NCI-H69 (cell line): ENCODE results near the gene GNG11.
"Not testable (repeated sequence)": the region's sequence is repeated elsewhere in the genome, so short reads cannot be mapped to it uniquely, and the experiment has no call there.

Source experiments
- DNase-seq: peaks from one replicate; lab custom pipeline; 2025; lab: John Stamatoyannopoulos, UW

Gene GNG11

DNA sequence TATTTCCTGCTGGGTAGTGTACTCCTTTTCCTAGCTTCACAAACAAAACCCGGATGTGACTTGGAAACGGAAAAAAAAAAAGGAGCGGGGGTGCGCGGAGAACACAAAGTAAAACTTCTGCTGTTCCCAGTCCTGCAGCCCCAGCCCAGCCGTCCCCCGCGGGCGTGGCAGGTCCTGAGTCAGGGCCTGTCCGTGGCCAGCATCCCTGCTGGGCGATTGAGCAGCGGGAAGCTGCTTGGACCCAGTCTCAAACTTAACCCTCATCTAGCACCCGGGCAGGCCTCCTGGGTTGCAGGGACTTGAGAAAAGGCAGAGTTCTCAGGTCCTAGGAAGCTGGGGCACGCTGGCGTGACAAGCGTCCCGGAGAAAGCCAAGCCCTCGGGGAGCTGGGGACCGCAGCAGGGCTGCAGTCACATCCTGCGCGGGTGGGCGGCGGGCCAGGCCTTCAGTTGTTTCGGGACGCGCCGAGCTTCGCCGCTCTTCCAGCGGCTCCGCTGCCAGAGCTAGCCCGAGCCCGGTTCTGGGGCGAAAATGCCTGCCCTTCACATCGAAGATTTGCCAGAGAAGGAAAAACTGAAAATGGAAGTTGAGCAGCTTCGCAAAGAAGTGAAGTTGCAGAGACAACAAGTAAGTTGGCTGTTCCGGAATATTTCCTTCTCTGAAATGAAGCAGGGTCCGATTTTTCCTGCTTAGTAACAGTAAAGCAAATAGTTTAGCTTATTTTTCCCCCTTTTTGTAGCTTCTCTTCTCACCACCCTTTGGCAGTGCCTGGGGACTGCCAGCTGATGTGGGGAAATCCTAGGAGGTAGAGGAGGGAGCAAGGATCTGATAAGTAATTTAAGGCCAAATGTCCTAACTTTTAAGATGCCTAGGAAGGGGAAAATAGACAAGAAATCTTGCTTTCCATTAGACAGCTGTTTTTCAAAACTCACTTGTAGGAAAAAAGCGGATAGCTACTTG, at the start of gene GNG11:
Gene GNG11 (plus strand): TSS at position 129 of the 960 bp plus-strand sequence. CDS start 403 bp downstream, at position 532.
- peak; percentile 71 for DNase-seq

DNA sequence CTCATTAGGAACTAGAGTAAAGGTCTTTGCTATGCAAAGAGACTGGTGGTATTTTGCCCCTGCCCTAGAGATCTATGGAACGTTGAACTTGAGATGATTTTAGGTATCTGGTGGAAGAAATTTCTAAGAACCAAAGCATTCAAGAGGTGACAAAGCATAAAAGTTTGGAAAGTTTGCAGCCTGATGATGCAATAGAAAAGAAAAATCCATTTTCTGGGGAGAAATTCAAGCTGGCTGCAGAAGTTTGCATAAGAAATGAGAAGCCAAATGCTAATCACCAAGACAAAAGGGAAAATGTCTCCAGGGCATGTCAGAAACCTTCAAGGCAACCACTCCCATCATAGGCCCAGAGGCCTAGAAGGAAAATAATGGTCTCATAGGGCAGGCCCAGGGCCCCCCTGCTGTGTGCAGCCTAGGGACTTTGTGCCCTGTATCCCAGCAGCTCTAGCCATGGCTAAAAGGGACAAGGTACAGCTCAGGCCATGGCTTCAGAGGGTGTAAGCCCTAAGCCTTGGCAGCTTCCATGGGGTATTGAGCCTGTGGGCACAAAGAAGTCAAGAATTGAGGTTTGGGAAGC, 47.4 kb upstream of the GNG11 start:
- peak; percentile 4 for DNase-seq

DNA sequence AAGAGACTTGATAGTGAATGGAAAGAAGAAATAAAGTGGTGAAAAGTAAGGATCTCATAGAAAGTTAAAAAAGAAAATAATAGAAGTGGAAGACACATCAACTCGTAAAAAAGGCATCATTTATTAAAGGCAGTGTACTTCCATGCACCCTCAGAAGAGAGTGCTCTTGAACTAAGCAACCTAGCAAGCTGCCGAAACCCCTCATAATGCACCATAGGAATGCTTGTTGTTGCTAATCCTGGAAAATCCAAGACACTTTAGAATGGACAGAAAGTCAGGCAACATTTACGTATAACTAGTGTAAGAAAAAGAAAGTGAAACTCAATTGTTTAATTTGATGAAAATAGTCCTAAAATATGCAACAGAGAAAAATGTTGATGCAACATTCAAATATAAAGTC, 43.8 kb upstream of the GNG11 start:
- no peak for DNase-seq

DNA sequence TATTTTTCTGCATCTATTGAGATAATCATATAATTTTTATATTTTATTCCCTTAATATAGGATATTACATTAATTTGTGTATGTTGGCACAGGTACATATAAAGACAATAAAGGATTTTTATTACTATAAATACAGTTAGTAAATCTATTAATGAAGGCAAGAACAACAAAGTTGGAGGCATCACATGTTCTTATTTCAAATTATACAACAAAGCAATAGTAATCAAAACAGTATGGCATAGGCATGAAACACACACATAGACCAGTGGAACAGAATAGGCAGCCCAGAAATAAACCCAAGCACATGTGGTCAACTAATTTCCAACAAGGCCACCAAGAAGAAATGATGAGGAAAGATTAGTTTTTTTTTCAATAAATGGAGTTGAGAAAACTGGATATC, 42.2 kb upstream of the GNG11 start:
- no peak for DNase-seq

DNA sequence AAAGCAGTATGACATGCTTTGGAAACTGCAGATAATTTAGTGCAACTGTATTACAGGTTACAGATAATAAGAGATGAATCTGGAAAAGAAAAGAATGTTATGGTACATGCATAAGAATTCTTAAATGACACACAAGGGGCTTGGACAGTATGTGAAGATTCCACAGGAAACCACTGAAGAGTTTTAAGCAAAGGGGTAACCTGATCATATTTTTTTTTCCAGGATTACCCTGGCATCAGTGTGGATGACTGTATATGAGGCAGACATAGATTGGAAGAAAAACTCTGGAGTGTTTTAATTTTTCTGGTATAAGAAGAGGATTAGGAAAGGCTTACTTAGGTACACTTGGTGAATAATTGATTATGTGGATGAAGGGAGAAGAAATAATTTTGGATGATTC, 39.1 kb upstream of the GNG11 start:
- no peak for DNase-seq

DNA sequence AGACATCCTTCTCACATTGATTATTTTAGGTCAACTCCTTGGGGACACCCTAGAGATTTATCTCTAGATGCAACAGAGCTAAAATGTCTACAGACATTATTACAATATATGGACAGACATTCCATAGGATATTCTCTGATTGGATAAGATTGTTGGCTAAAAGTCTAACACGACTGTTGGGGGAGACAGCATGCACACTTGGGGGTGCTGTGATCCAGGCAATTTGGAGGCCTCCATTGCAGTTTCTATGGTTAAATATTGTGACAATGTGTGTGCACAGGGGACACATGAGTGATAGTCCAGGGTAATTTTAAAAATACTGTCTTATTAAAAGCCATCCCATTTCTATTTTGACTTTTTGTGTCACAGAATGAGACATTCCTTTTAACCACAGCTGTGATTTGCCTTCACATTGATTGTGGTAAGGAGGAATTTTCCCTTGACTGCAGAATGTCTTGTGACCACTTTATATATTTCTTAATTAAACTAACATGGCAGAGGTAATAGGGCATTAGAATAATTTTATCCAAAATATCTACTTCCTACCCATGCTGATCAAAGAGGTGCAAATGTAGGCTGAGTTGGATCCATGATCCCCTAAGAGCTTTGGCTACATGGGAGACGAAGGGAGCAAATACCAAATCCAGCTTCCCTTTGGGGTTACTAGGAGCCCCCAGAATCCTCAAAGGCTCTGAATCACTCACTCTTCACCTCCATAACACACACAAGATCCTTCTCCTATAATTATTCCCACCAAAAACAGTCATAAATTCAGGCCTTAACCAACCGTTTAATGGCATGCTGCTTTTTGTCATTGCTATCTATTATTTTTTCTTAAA, 38.2 kb upstream of the GNG11 start:
- DNase-seq = no peak

DNA sequence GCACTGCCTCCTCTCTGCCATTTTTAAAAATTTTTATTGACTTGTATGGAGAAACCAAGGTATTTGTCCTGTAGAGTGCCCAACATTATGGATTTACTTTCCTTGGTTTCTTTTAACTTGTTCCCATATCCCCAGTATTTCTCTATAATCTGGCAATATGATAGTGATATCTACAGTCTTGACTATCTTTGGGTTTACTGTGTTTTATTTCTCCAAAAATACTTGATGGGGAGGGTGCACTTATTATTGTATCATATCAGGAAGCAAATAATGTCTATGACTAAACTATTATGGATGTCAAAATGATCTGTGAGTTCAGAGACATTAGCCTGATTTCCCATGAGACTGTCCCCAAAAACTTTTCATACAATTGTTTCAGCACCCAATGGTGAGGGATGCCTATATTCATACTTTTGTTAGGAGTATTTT, 37.6 kb upstream of the GNG11 start:
- DNase-seq = no peak

DNA sequence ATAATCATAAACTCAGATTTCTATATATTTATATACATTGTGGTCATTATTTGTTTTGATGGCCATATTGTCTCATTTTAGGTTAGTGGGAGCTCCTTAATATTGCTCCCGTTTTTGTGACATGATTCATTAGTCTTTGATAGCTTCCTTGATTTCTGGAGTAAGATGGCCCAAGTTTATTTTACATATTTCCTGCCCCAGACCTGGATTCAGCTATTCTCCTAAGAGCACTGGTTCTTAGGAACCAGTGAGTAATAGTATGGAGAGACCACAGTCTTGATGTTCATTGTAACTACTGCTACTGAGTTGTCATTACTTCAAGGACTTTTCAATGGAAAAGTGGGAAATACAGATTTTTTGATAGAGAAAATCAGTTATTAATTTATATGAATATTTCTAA, 37.0 kb upstream of the GNG11 start:
- DNase-seq = no peak

DNA sequence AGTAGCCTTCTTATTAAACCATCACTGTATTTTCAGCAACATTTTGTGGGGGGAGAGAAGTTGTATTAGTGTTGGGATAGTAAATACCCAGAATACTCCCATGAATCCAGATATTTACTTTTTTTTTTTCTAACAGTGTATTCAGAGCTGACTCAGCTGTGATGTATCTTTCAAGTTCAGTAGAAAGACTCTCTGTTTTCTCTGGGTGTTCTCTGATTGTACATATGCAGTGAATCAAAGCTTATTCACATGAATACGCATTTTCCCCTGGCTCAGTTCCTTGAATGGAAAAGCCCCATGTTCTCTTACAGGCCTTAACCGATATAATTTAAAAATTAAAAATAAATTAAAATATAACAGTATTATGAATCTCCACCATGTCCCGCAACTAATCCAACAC, 32.3 kb upstream of the GNG11 start:
- DNase-seq = no peak

DNA sequence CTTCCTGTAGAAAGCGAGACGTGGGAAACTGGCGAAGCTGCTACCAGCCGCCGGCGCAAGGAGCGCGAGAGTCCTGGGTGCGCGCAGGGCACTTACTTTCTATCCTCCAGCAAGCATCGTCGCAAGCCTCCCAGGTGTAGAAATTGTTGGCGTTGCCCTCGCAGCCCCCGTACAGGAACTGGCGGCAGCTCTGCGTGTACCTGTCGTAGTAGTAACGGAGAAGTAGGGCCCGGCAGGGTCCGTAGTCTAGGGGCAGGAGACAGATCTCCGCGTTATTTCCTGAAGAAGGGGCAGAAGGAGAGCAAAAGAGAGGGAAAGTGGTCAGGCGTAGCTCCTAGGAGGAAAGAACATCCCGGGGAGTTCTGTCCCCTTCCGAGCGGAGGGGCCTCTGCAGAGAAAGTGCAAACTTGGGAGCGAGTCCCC, 31.5 kb upstream of the GNG11 start:
- DNase-seq = peak; percentile 75

DNA sequence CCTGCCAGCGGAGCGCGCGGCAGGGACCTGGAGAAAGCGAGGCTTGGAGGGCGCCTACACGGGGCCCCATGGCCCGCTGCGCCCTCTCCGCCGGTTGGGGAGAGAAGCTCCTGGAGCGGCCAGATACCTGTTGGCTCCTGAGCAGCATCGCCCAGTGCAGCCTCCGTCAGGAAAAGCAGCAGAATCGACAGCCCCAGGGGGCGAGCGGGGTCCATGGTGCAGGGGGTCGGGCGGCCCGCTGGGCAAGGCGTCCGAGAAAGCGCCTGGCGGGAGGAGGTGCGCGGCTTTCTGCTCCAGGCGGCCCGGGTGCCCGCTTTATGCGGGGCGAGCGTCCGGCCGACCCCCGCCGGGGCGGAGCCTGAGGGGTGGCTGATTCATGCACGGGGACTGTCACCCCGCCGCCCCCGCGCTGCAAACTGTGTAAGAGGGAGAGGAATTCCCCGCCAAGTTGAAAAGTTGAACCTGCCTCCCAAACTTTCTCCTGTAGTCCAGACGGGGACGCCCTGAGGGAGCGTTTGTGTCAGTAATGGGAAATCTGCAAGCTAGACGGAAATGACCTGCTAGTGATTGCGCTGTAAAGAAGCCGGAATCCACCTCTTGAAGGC, 31.0 kb upstream of the GNG11 start, which contains the start of gene TFPI2:
Gene TFPI2 (minus strand): TSS at position 290 of the 605 bp plus-strand sequence. CDS start 75 bp downstream, at position 215.
- DNase-seq = peak; percentile 64

DNA sequence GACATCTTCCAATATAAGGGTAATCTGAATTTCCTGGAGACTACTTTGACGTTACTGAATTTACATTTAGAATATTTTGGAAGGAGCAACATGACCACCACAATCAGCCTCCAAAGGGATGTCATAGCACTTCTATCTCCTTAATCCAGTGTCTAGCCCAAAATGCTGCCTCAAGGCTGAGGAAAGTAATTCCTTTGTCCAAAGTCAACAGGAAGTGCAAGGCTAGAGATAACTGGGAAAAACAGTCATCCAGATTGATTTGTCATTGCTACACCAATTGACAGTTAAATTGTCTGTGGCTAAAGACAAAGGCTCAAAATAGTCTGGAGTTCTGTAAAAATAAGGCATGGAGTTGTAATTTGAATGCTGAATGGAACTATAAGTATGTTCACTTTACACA, 27.1 kb upstream of the GNG11 start:
- DNase-seq = no peak

DNA sequence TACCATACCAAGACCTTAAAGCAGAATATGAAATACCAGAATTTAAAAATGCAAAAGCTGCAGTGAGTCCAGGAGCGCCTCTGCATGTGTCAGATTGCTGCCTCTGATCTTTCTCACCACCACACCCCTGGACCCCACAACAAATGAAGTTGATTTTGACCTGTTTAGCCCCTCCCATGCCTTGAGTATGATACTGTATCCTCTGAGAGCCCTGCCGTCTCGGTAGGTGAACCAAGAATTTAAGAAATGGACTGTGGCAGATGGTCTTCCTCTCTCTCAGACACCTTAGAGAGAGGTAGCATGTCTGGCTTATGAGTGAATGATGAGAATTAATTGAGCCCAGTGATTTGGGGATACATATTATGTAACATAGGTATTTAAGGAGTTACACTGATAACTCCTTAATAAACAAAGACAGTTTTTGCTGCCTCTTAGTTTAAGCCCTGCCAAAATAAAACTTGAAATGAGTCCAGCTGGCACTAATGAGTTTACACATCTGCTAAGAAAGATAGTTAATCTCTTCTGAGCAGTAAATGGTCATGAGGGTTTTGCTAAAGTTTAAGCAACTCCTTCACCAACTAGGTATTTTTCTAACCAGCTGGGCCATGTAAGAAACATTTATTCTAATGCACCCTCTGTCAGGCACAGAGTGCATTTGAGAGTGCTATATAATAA, 26.4 kb upstream of the GNG11 start:
- peak; percentile 72 for DNase-seq

DNA sequence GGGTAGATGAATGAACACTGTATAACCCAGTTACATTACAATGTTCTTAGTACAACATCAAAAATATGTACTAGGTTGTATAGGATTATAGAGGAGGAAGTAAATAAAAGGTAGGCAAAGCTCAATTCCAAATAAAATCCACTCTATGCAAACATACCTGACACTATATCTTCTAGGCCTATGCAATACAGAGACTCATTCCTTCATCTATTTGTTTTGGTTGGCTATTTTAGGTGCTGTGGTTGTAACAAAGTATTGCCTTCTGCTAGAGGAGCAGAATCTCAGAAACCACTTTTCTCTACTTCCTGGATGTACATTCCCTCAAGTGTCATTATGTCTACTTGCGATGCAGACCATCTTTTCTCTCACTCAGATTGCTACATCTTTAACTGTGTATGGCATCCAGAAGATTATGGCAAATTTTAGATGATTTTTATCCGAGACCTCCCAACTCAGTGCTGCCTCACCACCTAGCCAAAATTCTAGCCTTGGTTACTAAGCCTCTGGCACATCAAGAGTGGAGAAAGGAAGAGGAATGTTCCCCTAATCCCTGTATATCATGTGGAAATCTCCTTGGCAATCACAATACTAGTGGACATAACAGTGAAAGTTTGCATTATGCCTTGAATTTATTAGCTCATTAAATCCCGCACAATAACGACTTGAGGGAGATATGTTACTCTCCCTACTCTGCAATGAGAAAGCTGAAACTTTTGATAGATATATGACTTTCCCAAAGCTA, 25.5 kb upstream of the GNG11 start:
- DNase-seq = peak; percentile 36

DNA sequence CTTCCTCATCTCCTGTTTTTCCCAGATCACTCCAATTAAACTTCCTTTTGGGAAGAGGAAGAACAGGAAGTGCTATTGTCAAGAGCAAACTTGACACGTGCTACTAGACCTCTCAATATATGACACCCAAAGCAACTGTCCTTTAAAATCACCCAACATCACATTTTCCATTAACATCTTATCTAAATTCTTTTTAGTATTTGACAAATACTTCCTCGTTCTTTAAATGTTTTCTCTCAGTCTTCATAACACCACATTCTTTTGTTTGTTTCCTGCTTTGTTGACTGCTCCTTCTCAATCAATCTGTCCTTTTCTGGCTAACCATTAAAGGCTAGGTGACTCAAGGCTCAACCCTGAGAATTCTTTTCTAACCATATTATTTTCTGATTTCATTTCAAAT, 23.9 kb upstream of the GNG11 start:
- DNase-seq = no peak

DNA sequence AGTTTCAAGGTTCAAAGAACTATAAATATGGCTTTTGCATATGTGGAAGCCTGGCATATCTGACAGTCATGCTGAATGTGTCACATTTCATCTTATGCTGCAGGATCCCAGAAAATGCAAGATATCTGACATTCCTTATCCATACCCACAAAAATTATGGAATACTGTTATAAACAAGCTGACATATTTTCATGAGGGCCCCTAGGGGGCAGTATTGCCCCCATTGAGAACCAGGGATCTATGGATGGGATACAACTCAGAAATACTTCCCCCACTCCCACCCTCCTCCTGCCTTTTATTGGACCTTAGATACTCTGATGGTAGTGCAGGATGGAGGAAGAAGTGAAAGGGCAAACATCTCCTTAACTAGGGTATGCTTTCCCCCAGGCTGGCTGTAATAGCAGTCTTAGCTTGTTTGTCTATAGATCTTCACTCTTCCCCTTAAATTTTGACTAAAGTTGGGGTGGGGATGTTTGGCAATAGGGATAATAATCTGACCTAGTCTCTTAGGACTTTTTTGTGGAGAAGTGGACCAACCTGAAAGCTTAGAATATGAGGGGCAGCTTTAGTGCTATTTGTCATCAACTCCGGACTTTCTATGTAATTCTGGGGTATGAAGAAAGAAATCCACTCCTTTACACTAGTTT, 18.6 kb upstream of the GNG11 start:
- peak; percentile 69 for DNase-seq

DNA sequence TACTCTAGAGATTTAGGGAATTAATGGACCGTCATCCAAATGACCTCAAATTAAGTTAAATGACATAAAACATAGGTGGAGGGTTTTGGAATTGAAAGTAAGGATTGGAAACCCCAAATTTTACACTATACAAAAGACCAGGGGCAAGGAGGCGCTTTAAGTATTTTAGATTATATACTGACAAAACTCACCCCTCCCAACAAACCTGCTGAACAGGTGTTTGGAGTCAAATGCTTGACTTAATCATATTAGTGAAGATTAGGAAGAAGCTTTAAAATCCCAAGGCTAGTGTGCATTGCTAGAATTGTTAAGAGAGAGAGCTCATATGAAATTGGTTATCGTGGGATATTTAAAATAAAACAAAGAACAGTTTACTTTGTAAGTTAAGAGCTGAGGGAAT, 15.3 kb upstream of the GNG11 start, which contains the start of gene GNGT1:
Gene GNGT1 (plus strand): TSS at position 301 of the 400 bp plus-strand sequence. CDS start 180 bp downstream, outside the sequence.
- DNase-seq = no peak

DNA sequence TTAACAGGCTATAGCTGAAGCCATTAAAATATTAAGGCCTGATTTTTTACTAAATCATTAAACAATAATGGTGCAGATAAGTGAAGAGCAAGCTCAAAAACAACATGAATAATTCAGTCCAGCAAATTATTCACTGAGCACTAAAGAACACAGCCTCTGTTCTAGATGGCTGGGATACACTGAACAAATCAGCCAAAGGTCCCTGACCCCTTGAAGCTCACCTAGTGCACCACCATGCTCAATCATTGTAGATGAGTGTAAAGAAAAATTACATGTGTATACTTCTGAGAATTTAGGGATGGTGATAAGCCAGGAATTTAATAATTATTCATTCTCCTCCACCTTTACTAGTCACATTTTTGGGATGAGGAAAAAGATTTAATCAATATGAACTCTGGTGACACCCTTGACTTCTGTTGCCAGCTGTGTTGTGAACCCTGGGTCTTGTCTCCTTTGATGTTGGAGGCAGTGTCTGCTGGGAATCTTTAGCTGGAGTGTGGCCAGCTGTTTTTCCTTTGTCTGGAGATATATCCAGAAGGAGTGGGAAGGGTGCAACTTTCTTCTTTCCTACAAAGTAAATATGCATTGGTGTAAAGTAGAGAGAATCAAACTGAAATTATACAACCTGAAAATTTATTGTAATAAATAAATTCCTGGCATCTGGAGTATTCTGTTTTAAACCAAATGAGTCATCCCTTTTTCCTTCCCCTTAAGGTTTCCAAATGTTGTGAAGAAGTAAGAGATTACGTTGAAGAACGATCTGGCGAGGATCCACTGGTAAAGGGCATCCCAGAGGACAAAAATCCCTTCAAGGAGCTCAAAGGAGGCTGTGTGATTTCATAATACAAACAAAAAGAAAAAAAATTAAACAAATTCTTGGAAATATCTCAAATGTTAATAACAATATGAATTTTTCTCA, 11.2 kb upstream of the GNG11 start:
- peak; percentile 14 for DNase-seq

DNA sequence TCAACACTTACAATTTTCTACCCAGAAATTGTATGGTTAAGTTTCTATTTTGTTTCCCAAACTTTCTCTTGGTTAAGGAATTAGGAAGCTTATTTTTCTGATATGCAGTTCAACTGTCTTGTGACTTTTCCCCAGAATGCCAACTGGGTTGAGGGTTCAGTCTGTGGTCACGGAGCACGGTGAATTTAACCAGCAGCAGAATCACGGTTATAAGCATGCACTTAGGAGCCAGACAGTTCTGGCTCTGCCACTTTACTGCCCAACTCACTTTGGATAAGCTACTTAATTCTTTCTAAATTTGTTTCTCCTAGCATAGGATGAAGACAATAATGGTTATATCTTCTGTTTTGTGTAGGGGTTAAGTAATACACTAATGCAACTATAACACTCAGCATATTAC, 10.3 kb upstream of the GNG11 start:
- not testable (repeated sequence) for DNase-seq
